ENCODE data around the gene TMEM168. TPM values are rescaled to one million over a fixed set of nuclear protein-coding genes. Genes with fewer than 3 reads are reported as not detected.

Gene TMEM168
- total and polyA plus RNA-seq, 8 donors: 2.9 to 148 (median 10.7) TPM

DNA sequence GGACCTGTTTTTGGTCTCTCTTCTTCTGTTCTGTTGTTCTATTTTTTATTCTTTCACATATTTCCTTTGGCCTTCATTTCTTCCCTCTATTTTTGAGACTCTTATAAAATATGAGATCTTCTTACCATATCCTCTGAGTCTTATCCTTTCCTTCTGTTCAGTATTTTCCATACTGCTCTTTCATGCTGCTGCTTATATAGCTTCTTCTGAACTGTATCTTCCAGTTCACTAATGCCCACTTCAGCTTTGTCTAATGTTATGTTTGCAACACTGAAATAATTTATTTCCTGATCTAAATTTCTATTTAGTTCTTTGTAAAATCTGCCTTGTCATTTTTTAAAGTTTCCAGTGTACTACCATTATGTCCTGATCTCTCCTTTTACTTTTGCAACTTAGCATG lies 12.8 kb downstream of the TMEM168 start:
- no peak for DNase-seq
- intact Hi-C loops (cut with DNase I; ENCODE audit: low total_unique reads): no loop called here
- H3K4me3 ChIP-seq: no peak overlapping the region
- no peak overlapping the region for H3K27ac ChIP-seq
- no peaks in the 10 kb centered on the region for H3K27me3 ChIP-seq
- H3K4me1 ChIP-seq: peaks cover 0 to 16% (median 0%) of the 10 kb centered on the region in 4 donors
- H3K36me3 ChIP-seq: peaks cover 3 to 22% (median 8%) of the 10 kb centered on the region in 4 donors
- TF ChIP-seq EP300 (IDR thresholded peaks at IDR 0.05): no peak
- TF ChIP-seq POLR2A (IDR thresholded peaks at IDR 0.05): no peak
- no peak for TF ChIP-seq POLR2AphosphoS5 (IDR thresholded peaks at IDR 0.05)
- TF ChIP-seq, protein P1, sequence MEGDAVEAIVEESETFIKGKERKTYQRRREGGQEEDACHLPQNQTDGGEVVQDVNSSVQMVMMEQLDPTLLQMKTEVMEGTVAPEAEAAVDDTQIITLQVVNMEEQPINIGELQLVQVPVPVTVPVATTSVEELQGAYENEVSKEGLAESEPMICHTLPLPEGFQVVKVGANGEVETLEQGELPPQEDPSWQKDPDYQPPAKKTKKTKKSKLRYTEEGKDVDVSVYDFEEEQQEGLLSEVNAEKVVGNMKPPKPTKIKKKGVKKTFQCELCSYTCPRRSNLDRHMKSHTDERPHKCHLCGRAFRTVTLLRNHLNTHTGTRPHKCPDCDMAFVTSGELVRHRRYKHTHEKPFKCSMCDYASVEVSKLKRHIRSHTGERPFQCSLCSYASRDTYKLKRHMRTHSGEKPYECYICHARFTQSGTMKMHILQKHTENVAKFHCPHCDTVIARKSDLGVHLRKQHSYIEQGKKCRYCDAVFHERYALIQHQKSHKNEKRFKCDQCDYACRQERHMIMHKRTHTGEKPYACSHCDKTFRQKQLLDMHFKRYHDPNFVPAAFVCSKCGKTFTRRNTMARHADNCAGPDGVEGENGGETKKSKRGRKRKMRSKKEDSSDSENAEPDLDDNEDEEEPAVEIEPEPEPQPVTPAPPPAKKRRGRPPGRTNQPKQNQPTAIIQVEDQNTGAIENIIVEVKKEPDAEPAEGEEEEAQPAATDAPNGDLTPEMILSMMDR (IDR thresholded peaks at IDR 0.05): no peak
- no peaks in the 10 kb centered on the region for H3K9me3 ChIP-seq

DNA sequence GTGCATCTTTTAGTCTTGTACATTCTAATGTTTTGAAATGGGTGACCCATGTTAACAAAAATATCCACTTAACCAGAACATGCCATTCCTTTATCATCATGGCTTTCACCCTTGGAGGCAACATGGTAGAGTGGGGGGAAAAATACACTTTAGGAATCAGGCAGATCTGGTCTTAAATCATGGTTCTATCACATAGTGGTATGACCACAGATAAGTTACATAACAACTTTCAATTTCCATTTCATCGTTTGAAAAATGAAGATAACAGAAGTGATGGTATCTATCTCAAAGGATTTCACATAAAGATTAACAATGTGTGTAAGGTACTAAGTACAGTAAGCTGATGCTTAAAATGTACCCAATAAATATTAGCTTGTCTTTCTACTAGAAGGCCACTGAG lies 19.0 kb downstream of the TMEM168 start:
- TF ChIP-seq, protein P1 (IDR thresholded peaks at IDR 0.05): no peak
- TF ChIP-seq POLR2AphosphoS5 (IDR thresholded peaks at IDR 0.05): no peak
- no peak for TF ChIP-seq POLR2A (IDR thresholded peaks at IDR 0.05)
- TF ChIP-seq EP300 (IDR thresholded peaks at IDR 0.05): no peak
- Histone ChIP-seq H3K4me3 (no peak overlapping the region), H3K9me3 (no peaks in the 10 kb centered on the region), H3K36me3 (peaks cover 0 to 14% (median 12%) of the 10 kb centered on the region in 4 donors), H3K27me3 (no peaks in the 10 kb centered on the region), H3K4me1 (no peaks in the 10 kb centered on the region), H3K27ac (no peak overlapping the region)
- intact Hi-C loops (cut with DNase I; ENCODE audit: low total_unique reads): no loop called here
- WGBS, 5 donors: 46 to 64% (median 58%) methylated on average over 1 of the region's 1 CpG
- DNase-seq: no peak

DNA sequence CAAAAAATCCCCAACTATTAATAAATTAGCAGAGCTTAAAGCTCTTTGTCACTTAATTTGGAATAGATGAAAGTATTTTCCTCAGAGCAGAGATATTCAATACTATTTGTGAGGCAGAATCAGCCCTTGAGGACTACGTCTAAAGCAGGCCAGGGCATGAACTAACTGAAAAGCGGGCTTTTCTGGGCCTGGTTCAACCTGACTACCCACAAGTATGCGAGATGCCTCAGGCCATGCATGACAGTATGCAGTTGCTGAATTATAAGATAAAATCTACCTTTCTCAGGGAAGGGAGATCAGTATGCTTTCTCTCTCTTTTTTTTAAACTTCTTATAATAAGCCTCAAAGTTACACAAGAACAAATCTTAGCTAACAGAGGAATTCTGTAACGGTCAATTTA lies 20.1 kb downstream of the TMEM168 start:
- H3K4me1 ChIP-seq: no peaks in the 10 kb centered on the region
- WGBS, 5 donors: 96 to 98% (median 96%) methylated on average over 4 of the region's 4 CpGs
- intact Hi-C loops (cut with DNase I; ENCODE audit: low total_unique reads): no loop called here
- H3K36me3 ChIP-seq: peaks cover 0 to 14% (median 11%) of the 10 kb centered on the region in 4 donors
- TF ChIP-seq POLR2AphosphoS5 (IDR thresholded peaks at IDR 0.05) (no peak), POLR2A (IDR thresholded peaks at IDR 0.05) (no peak), EP300 (IDR thresholded peaks at IDR 0.05) (no peak)
- TF ChIP-seq, protein P1 (IDR thresholded peaks at IDR 0.05): no peak
- H3K4me3 ChIP-seq: no peak overlapping the region
- no peak for DNase-seq
- no peaks in the 10 kb centered on the region for H3K27me3 ChIP-seq
- H3K9me3 ChIP-seq: no peaks in the 10 kb centered on the region
- H3K27ac ChIP-seq: no peak overlapping the region

DNA sequence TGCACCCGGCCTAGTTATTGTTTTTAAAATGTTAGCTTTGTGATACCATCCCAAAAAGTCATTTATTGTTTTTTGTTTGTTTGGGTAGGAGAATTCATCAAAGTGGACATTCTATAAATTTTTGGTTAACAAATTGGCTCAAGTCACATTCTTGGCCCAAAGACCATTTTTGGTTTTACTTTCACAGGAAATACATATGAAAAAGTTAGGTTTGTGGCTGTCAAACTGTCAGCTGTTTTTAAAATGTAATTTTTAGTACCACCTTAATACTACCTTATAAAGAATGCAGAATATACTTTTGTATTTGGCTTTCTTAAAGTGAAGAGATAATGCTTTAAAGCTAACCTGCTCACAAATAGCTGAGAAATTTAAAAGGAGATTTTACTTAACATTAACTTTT lies 25.1 kb downstream of the TMEM168 start:
- Histone ChIP-seq H3K9me3 (no peaks in the 10 kb centered on the region), H3K27me3 (no peaks in the 10 kb centered on the region), H3K4me3 (no peak overlapping the region), H3K4me1 (no peaks in the 10 kb centered on the region), H3K27ac (no peak overlapping the region), H3K36me3 (peaks cover 0 to 11% (median 6%) of the 10 kb centered on the region in 4 donors)
- DNase-seq: no peak
- no peak for TF ChIP-seq POLR2A (IDR thresholded peaks at IDR 0.05)
- TF ChIP-seq EP300 (IDR thresholded peaks at IDR 0.05): no peak
- TF ChIP-seq POLR2AphosphoS5 (IDR thresholded peaks at IDR 0.05): no peak
- TF ChIP-seq, protein P1 (IDR thresholded peaks at IDR 0.05): no peak
- WGBS, 5 donors: 91 to 100% (median 96%) methylated on average over 1 of the region's 1 CpG
- intact Hi-C loops (cut with DNase I; ENCODE audit: low total_unique reads): no loop called here
